ENCODE data around the gene KCNAB1. TPM values are rescaled to one million over a fixed set of nuclear protein-coding genes. Genes with fewer than 3 reads are reported as not detected.

Gene KCNAB1
- total RNA-seq, 1 donor from 2014 or later: 2.1 TPM

DNA sequence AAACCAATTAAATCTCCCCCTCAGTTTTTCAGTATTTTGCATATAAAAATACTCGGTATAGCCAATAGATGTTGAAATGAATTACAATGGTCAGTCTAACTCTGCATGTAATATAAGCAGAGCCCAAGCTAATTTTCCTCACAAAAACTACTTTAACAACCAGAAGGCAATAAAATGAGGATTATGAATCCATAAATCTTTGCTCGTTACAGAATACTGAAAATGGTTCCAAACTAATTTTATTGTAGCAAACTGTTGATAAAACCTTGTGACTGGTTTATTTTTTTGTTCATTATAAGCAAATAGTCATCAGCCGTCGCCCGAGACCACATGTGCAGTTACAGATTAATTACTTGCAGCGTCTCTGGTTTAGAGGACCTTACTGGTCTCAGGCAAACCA, 251.3 kb downstream of the KCNAB1 start:
- Mint-ChIP-seq H3K4me3 (ENCODE audit: low read depth) (no peak overlapping the region), H3K27ac (no peak overlapping the region), H3K4me1 (ENCODE audit: low read depth) (peaks cover 3% of the 10 kb centered on the region), H3K9me3 (ENCODE audit: low read depth) (no peaks in the 10 kb centered on the region), H3K36me3 (ENCODE audit: insufficient read depth) (no peaks in the 10 kb centered on the region), H3K27me3 (peaks cover 7% of the 10 kb centered on the region)
- no peak for DNase-seq (ENCODE audit: low spot score, unreplicated experiment)
- TF ChIP-seq, protein P1, sequence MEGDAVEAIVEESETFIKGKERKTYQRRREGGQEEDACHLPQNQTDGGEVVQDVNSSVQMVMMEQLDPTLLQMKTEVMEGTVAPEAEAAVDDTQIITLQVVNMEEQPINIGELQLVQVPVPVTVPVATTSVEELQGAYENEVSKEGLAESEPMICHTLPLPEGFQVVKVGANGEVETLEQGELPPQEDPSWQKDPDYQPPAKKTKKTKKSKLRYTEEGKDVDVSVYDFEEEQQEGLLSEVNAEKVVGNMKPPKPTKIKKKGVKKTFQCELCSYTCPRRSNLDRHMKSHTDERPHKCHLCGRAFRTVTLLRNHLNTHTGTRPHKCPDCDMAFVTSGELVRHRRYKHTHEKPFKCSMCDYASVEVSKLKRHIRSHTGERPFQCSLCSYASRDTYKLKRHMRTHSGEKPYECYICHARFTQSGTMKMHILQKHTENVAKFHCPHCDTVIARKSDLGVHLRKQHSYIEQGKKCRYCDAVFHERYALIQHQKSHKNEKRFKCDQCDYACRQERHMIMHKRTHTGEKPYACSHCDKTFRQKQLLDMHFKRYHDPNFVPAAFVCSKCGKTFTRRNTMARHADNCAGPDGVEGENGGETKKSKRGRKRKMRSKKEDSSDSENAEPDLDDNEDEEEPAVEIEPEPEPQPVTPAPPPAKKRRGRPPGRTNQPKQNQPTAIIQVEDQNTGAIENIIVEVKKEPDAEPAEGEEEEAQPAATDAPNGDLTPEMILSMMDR (IDR thresholded peaks at IDR 0.05; ENCODE audit: unreplicated experiment): no peak

- no peaks in the 10 kb centered on the region for H3K36me3 Mint-ChIP-seq (ENCODE audit: insufficient read depth)
- H3K27me3 Mint-ChIP-seq: peaks cover 7% of the 10 kb centered on the region
- H3K27ac Mint-ChIP-seq: no peak overlapping the region
- TF ChIP-seq, protein P1 (IDR thresholded peaks at IDR 0.05; ENCODE audit: unreplicated experiment): no peak
- H3K4me3 Mint-ChIP-seq (ENCODE audit: low read depth): no peak overlapping the region
- peaks cover 9% of the 10 kb centered on the region for H3K4me1 Mint-ChIP-seq (ENCODE audit: low read depth)
- no peaks in the 10 kb centered on the region for H3K9me3 Mint-ChIP-seq (ENCODE audit: low read depth)
- no peak for DNase-seq (ENCODE audit: low spot score, unreplicated experiment)
Measured at GRCh38 chr3:156373095-156373494, 252.7 kb downstream of the KCNAB1 start.

DNA sequence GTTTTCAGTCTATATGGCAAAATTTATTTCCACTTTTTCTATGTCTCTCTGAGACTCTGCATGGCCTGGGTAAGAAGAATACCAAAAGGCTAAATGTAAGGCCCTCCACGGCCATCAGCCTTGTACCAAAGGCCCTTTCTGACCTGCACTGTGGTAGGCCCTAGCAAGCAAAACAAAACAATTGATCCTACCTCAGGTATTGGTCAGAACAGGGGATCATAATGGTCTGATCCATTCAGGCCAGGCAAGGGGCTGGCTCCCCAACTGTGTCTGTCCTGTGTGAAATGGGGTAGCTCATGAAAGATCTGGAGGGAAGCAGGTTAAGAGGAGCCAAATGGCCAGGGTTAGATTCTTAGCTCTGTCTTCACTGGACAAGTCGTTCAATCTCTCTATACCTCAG, 253.3 kb downstream of the KCNAB1 start:
- no peaks in the 10 kb centered on the region for H3K9me3 Mint-ChIP-seq (ENCODE audit: low read depth)
- no peak for DNase-seq (ENCODE audit: low spot score, unreplicated experiment)
- H3K27ac Mint-ChIP-seq: no peak overlapping the region
- H3K4me3 Mint-ChIP-seq (ENCODE audit: low read depth): no peak overlapping the region
- peaks cover 9% of the 10 kb centered on the region for H3K4me1 Mint-ChIP-seq (ENCODE audit: low read depth)
- H3K36me3 Mint-ChIP-seq (ENCODE audit: insufficient read depth): no peaks in the 10 kb centered on the region
- H3K27me3 Mint-ChIP-seq: peaks cover 10% of the 10 kb centered on the region
- TF ChIP-seq, protein P1 (IDR thresholded peaks at IDR 0.05; ENCODE audit: unreplicated experiment): no peak

GRCh38 chr3:156376199-156376598, 255.8 kb downstream of the KCNAB1 start:
- H3K27ac Mint-ChIP-seq: no peak overlapping the region
- TF ChIP-seq, protein P1 (IDR thresholded peaks at IDR 0.05; ENCODE audit: unreplicated experiment): no peak
- H3K27me3 Mint-ChIP-seq: peaks cover 9% of the 10 kb centered on the region
- no peaks in the 10 kb centered on the region for H3K36me3 Mint-ChIP-seq (ENCODE audit: insufficient read depth)
- DNase-seq (ENCODE audit: low spot score, unreplicated experiment): no peak
- H3K4me1 Mint-ChIP-seq (ENCODE audit: low read depth): peaks cover 20% of the 10 kb centered on the region
- H3K4me3 Mint-ChIP-seq (ENCODE audit: low read depth): no peak overlapping the region
- H3K9me3 Mint-ChIP-seq (ENCODE audit: low read depth): no peaks in the 10 kb centered on the region

- H3K4me3 Mint-ChIP-seq (ENCODE audit: low read depth): no peak overlapping the region
- H3K27me3 Mint-ChIP-seq: peaks cover 9% of the 10 kb centered on the region
- TF ChIP-seq, protein P1 (IDR thresholded peaks at IDR 0.05; ENCODE audit: unreplicated experiment): no peak
- H3K27ac Mint-ChIP-seq: no peak overlapping the region
- H3K4me1 Mint-ChIP-seq (ENCODE audit: low read depth): peaks cover 20% of the 10 kb centered on the region
- no peaks in the 10 kb centered on the region for H3K36me3 Mint-ChIP-seq (ENCODE audit: insufficient read depth)
- no peaks in the 10 kb centered on the region for H3K9me3 Mint-ChIP-seq (ENCODE audit: low read depth)
- DNase-seq (ENCODE audit: low spot score, unreplicated experiment): no peak
Measured at GRCh38 chr3:156377266-156377665, 256.9 kb downstream of the KCNAB1 start.

All from progenitor cell of endocrine pancreas (in vitro differentiated cells).